PC-9 (cell line): ENCODE results near the gene TMEM45A. TPM values are rescaled to one million over a fixed set of nuclear protein-coding genes. Genes with fewer than 3 reads are reported as not detected.

Source experiments
- BruUV-seq: library from RNA; stranded (reverse); fragments of 400-500 nt; replicated peaks from 2 replicates; lab custom pipeline; 2021; lab: Mats Ljungman, UMichigan
- CTCF ChIA-PET: fragments of 300-600 bp; sonication (Branson Sonifier 250); formaldehyde crosslinking; loops from one replicate; lab custom pipeline; 2022; ENCODE audit warnings: antibody characterized with exemption; lab: Charles Lee
- POLR2A ChIA-PET: fragments of 300-600 bp; sonication (Branson Sonifier 250); formaldehyde crosslinking; loops from one replicate; lab custom pipeline; 2022; ENCODE audit warnings: antibody characterized with exemption; ENCODE audit not compliant: unreplicated experiment; lab: Charles Lee
- DNase-seq, 2 experiments: peaks; one replicate each; pipeline versions ENCODE4 v3.0.0 to v3.0.0-alpha.2; 2015 to 2022; ENCODE audit warnings: mixed read lengths in 1 of 2
- H2AFZ ChIP-seq: fragments of 200-600 bp; sonication (generic); 2 replicates; pipeline ENCODE4 v1.8.1; 2017; ENCODE audit warnings: antibody characterized with exemption
- H3F3A ChIP-seq: fragments of 200-600 bp; sonication (generic); 2 replicates; pipeline ENCODE4 v1.8.1; 2017; ENCODE audit warnings: antibody characterized with exemption, mild to moderate bottlenecking, low read depth; ENCODE audit not compliant: insufficient read depth
- H3K27ac ChIP-seq: fragments of 200-600 bp; sonication (generic); 2 replicates; pipeline ENCODE4 v1.6.1; 2016; ENCODE audit warnings: mixed run types
- H3K27me3 ChIP-seq: fragments of 200-600 bp; sonication (generic); 2 replicates; pipeline ENCODE4 v1.6.1; 2016; ENCODE audit warnings: low read depth, mixed run types; ENCODE audit not compliant: insufficient read depth
- H3K36me3 ChIP-seq: fragments of 200-600 bp; sonication (generic); 2 replicates; pipeline ENCODE4 v1.6.1; 2016; ENCODE audit warnings: low read depth, mixed run types
- H3K4me1 ChIP-seq: fragments of 200-600 bp; sonication (generic); replicated peaks from 2 replicates; pipeline ENCODE4 v1.6.1; 2016; ENCODE audit warnings: mixed run types; ENCODE audit not compliant: insufficient read depth
- H3K4me2 ChIP-seq: fragments of 200-600 bp; sonication (generic); 2 replicates; pipeline ENCODE4 v1.6.1; 2017; ENCODE audit warnings: mixed run types
- H3K4me3 ChIP-seq: fragments of 200-600 bp; sonication (generic); 2 replicates; pipeline ENCODE4 v1.6.1; 2016; ENCODE audit warnings: mixed run types
- H3K79me2 ChIP-seq: fragments of 200-600 bp; sonication (generic); 2 replicates; pipeline ENCODE4 v1.6.1; 2017; ENCODE audit warnings: low read depth, mixed run types
- H3K9me2 ChIP-seq: fragments of 200-600 bp; sonication (generic); 2 replicates; pipeline ENCODE4 v1.8.1; 2017; ENCODE audit warnings: mild to moderate bottlenecking; ENCODE audit not compliant: insufficient read depth
- H3K9me3 ChIP-seq: fragments of 200-600 bp; sonication (generic); 2 replicates; pipeline ENCODE4 v1.8.1; 2016; ENCODE audit warnings: low read depth; ENCODE audit not compliant: insufficient read depth
- H4K20me1 ChIP-seq: fragments of 200-600 bp; sonication (generic); 2 replicates; pipeline ENCODE4 v1.8.1; 2017; ENCODE audit not compliant: insufficient read depth
- EZH2 ChIP-seq: fragments of 200-600 bp; sonication (generic); IDR thresholded peaks from 2 replicates; pipeline ENCODE4 v1.8.0; 2017; ENCODE audit warnings: antibody characterized with exemption, low read depth
- intact Hi-C: fragments of 100-400 bp; cut with micrococcal nuclease; formaldehyde crosslinking; loops from one replicate; pipeline ENCODE4 v1.10.0; 2022; ENCODE audit not compliant: unreplicated experiment
- total RNA-seq: library from RNA; stranded (reverse); gene quantifications from 2 replicates; pipeline ENCODE4 v1.2.3, GENCODE V29; 2021
- TF ChIP-seq, protein P1 (sequence below): fragments of 200-600 bp; sonication (generic); conservative IDR thresholded peaks from 2 replicates; pipeline ENCODE4 v1.6.1; 2017; ENCODE audit warnings: mixed run types, antibody characterized with exemption, mild to moderate bottlenecking, moderate library complexity

The TMEM45A gene
- total RNA-seq, 1 experiment from 2014 or later = 31.1 TPM

DNA sequence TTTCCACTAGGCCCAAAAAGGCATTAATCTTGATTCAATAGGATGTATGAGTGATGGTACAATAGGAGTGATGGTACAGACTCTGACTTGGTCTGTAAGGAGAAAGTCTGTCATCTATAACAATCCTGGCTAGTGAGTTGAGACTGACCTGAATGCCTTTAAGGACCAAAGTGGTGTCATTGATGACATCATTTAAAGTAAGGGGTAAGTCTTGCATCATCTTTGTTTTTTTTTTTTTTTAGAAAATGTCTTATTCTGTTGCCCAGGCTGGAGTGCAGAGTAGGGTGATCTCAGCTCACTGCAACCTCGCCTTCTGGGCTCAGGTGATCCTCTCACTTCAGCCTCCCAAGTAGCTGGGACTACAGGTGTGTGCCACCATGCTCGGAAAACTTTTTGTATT lies 5.6 kb upstream of the TMEM45A start:
- Histone ChIP-seq H3K9me3 (no peaks in the 10 kb centered on the region; the same call in 1 of the 2 replicates), H4K20me1 (no peaks in the 10 kb centered on the region), H3K79me2 (no peaks in the 10 kb centered on the region), H3K4me2 (no peak overlapping the region), H3K9me2 (no peaks in the 10 kb centered on the region), H3K27ac (no peak overlapping the region), H3K4me3 (no peak overlapping the region), H3K4me1 (peaks cover 2% of the 10 kb centered on the region), H3K27me3 (peaks cover 4% of the 10 kb centered on the region; the same call in 1 of the 2 replicates), H2AFZ (no peak overlapping the region), H3K36me3 (no peaks in the 10 kb centered on the region), H3F3A (no peaks in the 10 kb centered on the region)
- DNase-seq = no peak
- POLR2A ChIA-PET = no interaction called here
- CTCF ChIA-PET = interaction anchor here (0.7 kb wide), 1 partner anchor 83 kb away, joined by 3 read pairs; no protein-coding TSS in a partner anchor
- intact Hi-C loops = no loop called here
- no peak for TF ChIP-seq EZH2
- TF ChIP-seq, protein P1, sequence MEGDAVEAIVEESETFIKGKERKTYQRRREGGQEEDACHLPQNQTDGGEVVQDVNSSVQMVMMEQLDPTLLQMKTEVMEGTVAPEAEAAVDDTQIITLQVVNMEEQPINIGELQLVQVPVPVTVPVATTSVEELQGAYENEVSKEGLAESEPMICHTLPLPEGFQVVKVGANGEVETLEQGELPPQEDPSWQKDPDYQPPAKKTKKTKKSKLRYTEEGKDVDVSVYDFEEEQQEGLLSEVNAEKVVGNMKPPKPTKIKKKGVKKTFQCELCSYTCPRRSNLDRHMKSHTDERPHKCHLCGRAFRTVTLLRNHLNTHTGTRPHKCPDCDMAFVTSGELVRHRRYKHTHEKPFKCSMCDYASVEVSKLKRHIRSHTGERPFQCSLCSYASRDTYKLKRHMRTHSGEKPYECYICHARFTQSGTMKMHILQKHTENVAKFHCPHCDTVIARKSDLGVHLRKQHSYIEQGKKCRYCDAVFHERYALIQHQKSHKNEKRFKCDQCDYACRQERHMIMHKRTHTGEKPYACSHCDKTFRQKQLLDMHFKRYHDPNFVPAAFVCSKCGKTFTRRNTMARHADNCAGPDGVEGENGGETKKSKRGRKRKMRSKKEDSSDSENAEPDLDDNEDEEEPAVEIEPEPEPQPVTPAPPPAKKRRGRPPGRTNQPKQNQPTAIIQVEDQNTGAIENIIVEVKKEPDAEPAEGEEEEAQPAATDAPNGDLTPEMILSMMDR = no peak
- no TSS peak for BruUV-seq

GRCh38 chr3:100489118-100489517 lies 3.3 kb upstream of the TMEM45A start:
- Histone ChIP-seq H3K4me2 (no peak overlapping the region), H4K20me1 (no peaks in the 10 kb centered on the region), H3K79me2 (no peaks in the 10 kb centered on the region), H3K4me3 (no peak overlapping the region), H3K27me3 (no peaks in the 10 kb centered on the region), H3K9me2 (no peaks in the 10 kb centered on the region), H3F3A (no peaks in the 10 kb centered on the region; the same call in 1 of the 2 replicates), H3K36me3 (no peaks in the 10 kb centered on the region), H3K4me1 (peaks cover 11% of the 10 kb centered on the region), H2AFZ (no peak overlapping the region), H3K9me3 (no peaks in the 10 kb centered on the region; the same call in 1 of the 2 replicates), H3K27ac (no peak overlapping the region)
- no TSS peak for BruUV-seq
- TF ChIP-seq, protein P1 = no peak
- no peak for TF ChIP-seq EZH2
- DNase-seq = no peak
- intact Hi-C loops = no loop called here
- ChIA-PET POLR2A (interaction anchor here (0.5 kb wide), 1 partner anchor 100 kb away, joined by 5 read pairs; no protein-coding TSS in a partner anchor), CTCF (no interaction called here)

DNA sequence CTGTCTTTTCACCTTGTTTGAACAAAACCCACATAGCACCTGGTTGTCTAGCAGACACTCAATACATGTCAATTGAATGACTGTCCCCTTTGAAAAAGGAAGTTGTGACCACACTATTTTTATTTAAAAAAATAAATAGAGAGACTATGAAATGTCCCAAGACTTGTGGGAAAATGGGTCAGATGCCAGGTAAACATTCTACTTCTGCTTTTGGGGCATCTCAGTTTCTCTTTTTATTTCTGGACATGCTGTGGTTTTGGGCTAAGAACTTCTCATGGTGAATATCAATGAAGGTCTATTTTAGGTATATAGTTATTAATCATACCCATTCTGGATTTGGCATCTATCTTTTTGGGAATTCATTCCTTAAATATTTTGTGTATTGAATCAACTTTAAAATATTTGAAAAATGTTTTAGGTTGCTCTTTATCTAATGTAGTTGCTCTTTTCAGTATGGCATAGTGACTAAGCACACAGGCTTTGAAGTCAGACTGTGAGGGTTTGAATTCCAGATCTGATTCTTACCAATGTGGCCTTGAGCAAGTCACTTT lies 4.4 kb downstream of the TMEM45A start:
- BruUV-seq = no TSS peak
- Histone ChIP-seq H3K4me1 (peaks cover 41% of the 10 kb centered on the region), H3F3A (peaks cover 23% of the 10 kb centered on the region), H3K27me3 (no peaks in the 10 kb centered on the region), H3K4me3 (no peak overlapping the region), H3K9me3 (0 out of 2 replicates have a peak, but pooled peaks cover 5% of the 10 kb centered on the region), H2AFZ (0 out of 2 replicates have a peak overlapping the region, but pooled peaks have one; percentile 8), H3K4me2 (peak overlapping the region; percentile 16), H4K20me1 (no peaks in the 10 kb centered on the region), H3K9me2 (no peaks in the 10 kb centered on the region; the same call in 1 of the 2 replicates), H3K27ac (peak overlapping the region; percentile 80), H3K79me2 (no peaks in the 10 kb centered on the region), H3K36me3 (no peaks in the 10 kb centered on the region)
- intact Hi-C loops = loop anchor here (1.0 to 10.0 kb wide), 4 partner anchors 30 to 1188 kb away; partner anchors contain the start of gene RPL24
- TF ChIP-seq EZH2 = no peak
- DNase-seq = peak; percentile 39 to 93
- POLR2A ChIA-PET = no interaction called here
- CTCF ChIA-PET = interaction anchor here (0.9 kb wide), 1 partner anchor 34 kb away, joined by 3 read pairs; no protein-coding TSS in a partner anchor
